Upper lobe of left lung (tissue), 6 donors: Measurements from ENCODE around the gene AXIN1. TPM values are rescaled to one million over a fixed set of nuclear protein-coding genes. Genes with fewer than 3 reads are reported as not detected.

Experiments used
- ATAC-seq, 2 donors: fragments of 200-7000 bp; cut with Tn5 transposase; one replicate each; pipeline ENCODE4 v1.9.1; 2022; ENCODE audit warnings: mild to moderate bottlenecking in 2 of 2, moderate library complexity in 2 of 2; ENCODE audit not compliant: low FRiP score in 2 of 2
- DNase-seq, 2 donors: peaks; one replicate each; pipeline ENCODE4 v3.0.0-alpha.2; 2019 to 2020
- H3K27ac ChIP-seq, 4 donors: fragments of 200-600 bp; sonication (generic); one replicate each; pipeline ENCODE4 v1.5.1; 2016 to 2019
- H3K27me3 ChIP-seq, 4 donors: fragments of 200-600 bp; sonication (generic); one replicate each; pipeline ENCODE4 v1.5.1; 2017 to 2019
- H3K36me3 ChIP-seq, 4 donors: fragments of 200-600 bp; sonication (generic); one replicate each; pipeline ENCODE4 v1.5.1; 2016 to 2019
- H3K4me1 ChIP-seq, 4 donors: fragments of 200-600 bp; sonication (generic); one replicate each; pipeline ENCODE4 v1.5.1; 2018 to 2019
- H3K4me3 ChIP-seq, 4 donors: fragments of 200-600 bp; sonication (generic); one replicate each; pipeline ENCODE4 v1.5.1; 2017 to 2019; ENCODE audit warnings: mild to moderate bottlenecking in 2 of 4, moderate library complexity in 1 of 4
- H3K9me3 ChIP-seq, 4 donors: fragments of 200-600 bp; sonication (generic); one replicate each; pipeline ENCODE4 v1.5.1; 2018 to 2019
- CTCF ChIP-seq, 6 experiments: fragments of 450-650 bp in 4 of 6; fragments of 200-600 bp in 2 of 6; sonication (generic) in 2 of 6; IDR thresholded peaks; one replicate each; pipeline ENCODE4 v1.5.1; 2016 to 2019; ENCODE audit warnings: antibody characterized with exemption in 6 of 6
- EP300 ChIP-seq, 4 donors: sonication (generic); formaldehyde crosslinking; IDR thresholded peaks; one replicate each; pipeline ENCODE4 v1.5.1; 2017; ENCODE audit warnings: antibody characterized with exemption in 4 of 4, control low read depth in 2 of 4
- POLR2A ChIP-seq, 4 donors: fragments of 450-650 bp; IDR thresholded peaks; one replicate each; pipeline ENCODE4 v1.5.1; 2016 to 2017; ENCODE audit warnings: antibody characterized with exemption in 4 of 4, mild to moderate bottlenecking in 2 of 4
- POLR2AphosphoS5 ChIP-seq, 2 donors: sonication (generic); formaldehyde crosslinking; IDR thresholded peaks; one replicate each; pipeline ENCODE4 v1.5.1; 2017; ENCODE audit warnings: antibody characterized with exemption in 2 of 2
- WGBS, 2 donors: methylation state at CpG; one replicate each; pipeline ENCODE4 v1.1.5; 2017 to 2018; 5-methylcytosine and 5-hydroxymethylcytosine counted together
- total RNA-seq, 6 donors: library from RNA; depleted of rRNA in 4 of 6; stranded (reverse); fragments of >200 nt in 4 of 6; gene quantifications; one replicate each; pipeline versions ENCODE4 v1.1.0 to v1.2.1, GENCODE V29; 2016 to 2021
- donor health status: DM: no; HTN: no; CAD: no; lungs with moderate emphysema.
- donor health status: DM: no; HTN: yes; CAD: no; lungs with severe emphysema.

AXIN1 gene
- total RNA-seq = 10 to 100 TPM; 26.8 to 45.9 (median 31.9) TPM

- DNase-seq (peak; percentile 100), ATAC-seq (peak; percentile 94 to 98)
- 0 to 7% methylated on average over 1 to 51 of the region's 113 CpGs for WGBS, 2 donors
- peak within 1 kb of the TSS; percentile 72 to 89 (median 74) for H3K27ac ChIP-seq
- TF ChIP-seq POLR2AphosphoS5 (IDR thresholded peaks at IDR 0.05) (peak in 1 of 2 donors; percentile 50), EP300 (IDR thresholded peaks at IDR 0.05) (no peak), POLR2A (IDR thresholded peaks at IDR 0.05) (peak in 1 of 4 donors; percentile 71), CTCF (IDR thresholded peaks at IDR 0.05) (peak; percentile 81 to 87 (median 84))
- H3K4me1 ChIP-seq = peaks cover 7 to 45% (median 14%) of the 10 kb centered on the region in 4 donors
- H3K9me3 ChIP-seq = no peaks in the 10 kb centered on the region
- peaks cover 0 to 6% (median 0%) of the 10 kb centered on the region in 4 donors for H3K36me3 ChIP-seq
- H3K27me3 ChIP-seq = no peaks in the 10 kb centered on the region
- peak within 1 kb of the TSS; percentile 71 to 90 (median 84) for H3K4me3 ChIP-seq
Measured at GRCh38 chr16:352547-353403, at the start of gene AXIN1. AXIN1 (minus strand) TSS chr16:352723; CDS start chr16:347025, 5,698 bp downstream.

- 1 to 2% methylated on average over 39 of the region's 91 CpGs for WGBS, 2 donors
- peaks cover 14 to 28% (median 25%) of the 10 kb centered on the region in 4 donors for H3K4me1 ChIP-seq
- H3K4me3 ChIP-seq = peak within 1 kb of the TSS; percentile 64 to 100 (median 89)
- peak within 1 kb of the TSS; percentile 87 to 96 (median 90) for H3K27ac ChIP-seq
- peaks cover 0 to 4% (median 0%) of the 10 kb centered on the region in 4 donors for H3K36me3 ChIP-seq
- ATAC-seq (peak; percentile 93 to 97), DNase-seq (peak; percentile 97 to 100)
- no peaks in the 10 kb centered on the region for H3K9me3 ChIP-seq
- no peaks in the 10 kb centered on the region for H3K27me3 ChIP-seq
- peak; percentile 36 to 66 (median 46) for TF ChIP-seq CTCF (IDR thresholded peaks at IDR 0.05)
- TF ChIP-seq POLR2A (IDR thresholded peaks at IDR 0.05) = peak in 2 of 4 donors; percentile 77 to 93
- no peak for TF ChIP-seq EP300 (IDR thresholded peaks at IDR 0.05)
- TF ChIP-seq POLR2AphosphoS5 (IDR thresholded peaks at IDR 0.05) = peak; percentile 17 to 93
Measured at GRCh38 chr16:401468-402348, 49.2 kb upstream of the AXIN1 start, which contains the start of gene DECR2. DECR2 (plus strand) TSS chr16:401885; CDS start chr16:401964, 79 bp downstream.

GRCh38 chr16:400061-400591, 47.6 kb upstream of the AXIN1 start:
- ATAC-seq (no peak), DNase-seq (no peak)
- H3K4me3 ChIP-seq = peak overlapping the region in 1 of 4 donors; percentile 100
- no peaks in the 10 kb centered on the region for H3K9me3 ChIP-seq
- H3K36me3 ChIP-seq = peaks cover 0 to 4% (median 0%) of the 10 kb centered on the region in 4 donors
- H3K4me1 ChIP-seq = peaks cover 18 to 35% (median 31%) of the 10 kb centered on the region in 4 donors
- WGBS, 2 donors = 65 to 73% methylated on average over 4 to 10 of the region's 10 CpGs
- TF ChIP-seq POLR2AphosphoS5 (IDR thresholded peaks at IDR 0.05) (no peak), POLR2A (IDR thresholded peaks at IDR 0.05) (no peak), EP300 (IDR thresholded peaks at IDR 0.05) (no peak), CTCF (IDR thresholded peaks at IDR 0.05) (no peak)
- peak overlapping the region; percentile 87 to 96 (median 90) for H3K27ac ChIP-seq
- H3K27me3 ChIP-seq = no peaks in the 10 kb centered on the region

- Histone ChIP-seq H3K4me1 (peaks cover 18 to 35% (median 31%) of the 10 kb centered on the region in 4 donors), H3K27me3 (no peaks in the 10 kb centered on the region), H3K4me3 (no peak overlapping the region), H3K27ac (peak overlapping the region in 1 of 4 donors; percentile 96), H3K36me3 (peaks cover 0 to 4% (median 0%) of the 10 kb centered on the region in 4 donors), H3K9me3 (no peaks in the 10 kb centered on the region)
- no peak for TF ChIP-seq POLR2A (IDR thresholded peaks at IDR 0.05)
- TF ChIP-seq POLR2AphosphoS5 (IDR thresholded peaks at IDR 0.05) = no peak
- no peak for TF ChIP-seq EP300 (IDR thresholded peaks at IDR 0.05)
- no peak for TF ChIP-seq CTCF (IDR thresholded peaks at IDR 0.05)
- ATAC-seq (no peak), DNase-seq (no peak)
- WGBS, 2 donors = 79 to 87% methylated on average over 15 to 21 of the region's 22 CpGs
Measured at GRCh38 chr16:399340-400019, 47.0 kb upstream of the AXIN1 start.
